ENCODE results near the gene LMBR1. TPM values are rescaled to one million over a fixed set of nuclear protein-coding genes. Genes with fewer than 3 reads are reported as not detected.
"Not testable (repeated sequence)": the region's sequence is repeated elsewhere in the genome, so short reads cannot be mapped to it uniquely, and the experiment has no call there.

LMBR1 gene
- total and polyA plus RNA-seq, 2 of the 13 experiments (the other 11 are each of a cell fraction or from before 2014, with no cell fraction given) = 20.9 to 39.6 TPM

GRCh38 chr7:156697283-156697682, 195.7 kb downstream of the LMBR1 start:
- intact Hi-C loops (cut with micrococcal nuclease; ENCODE audit: unreplicated experiment); DNase-seq (ENCODE audit: low spot score); FAIRE-seq; CTCF ChIA-PET (ENCODE audit: low intra/inter-chr PET ratio, low total read pairs); in situ Hi-C loops (cut with HindIII; ENCODE audit: extremely low pct_ligation_motif_present, low pct_unique_long_range_greater_than_20kb); H3K9ac ChIP-seq (ENCODE audit: insufficient read depth, low read depth, low read length); H3K27ac ChIP-seq (ENCODE audit: extremely low read length, insufficient read depth, low read length); H3K79me2 ChIP-seq (ENCODE audit: insufficient read depth, low read length); BruUV-seq (replicated peaks); H4K20me1 ChIP-seq (ENCODE audit: insufficient read depth, low read length); POLR2A ChIA-PET; H3K36me3 ChIP-seq (replicated peaks in 1 of 2; ENCODE audit: control insufficient read depth in 1 of 2, insufficient read depth in 2 of 2, low read length in 2 of 2); H3K4me1 ChIP-seq (ENCODE audit: insufficient read depth, low read length); H2AFZ ChIP-seq (ENCODE audit: low read length); ATAC-seq; H3K4me3 ChIP-seq (replicated peaks in 1 of 3; ENCODE audit: insufficient read depth in 1 of 3, low read depth in 2 of 3, low read length in 3 of 3); H3K27me3 ChIP-seq (ENCODE audit: control insufficient read depth in 1 of 2, insufficient read depth in 2 of 2, low read length in 2 of 2); H3K4me2 ChIP-seq (ENCODE audit: low read depth, low read length): not testable (repeated sequence)
- WGBS (ENCODE audit: low lambda C conversion rate) = 95% methylated on average over 9 of the region's 9 CpGs
- peaks cover 10% of the 10 kb centered on the region; the same call in 1 of the 2 replicates for H3K9me3 ChIP-seq (ENCODE audit: low read length)

DNA sequence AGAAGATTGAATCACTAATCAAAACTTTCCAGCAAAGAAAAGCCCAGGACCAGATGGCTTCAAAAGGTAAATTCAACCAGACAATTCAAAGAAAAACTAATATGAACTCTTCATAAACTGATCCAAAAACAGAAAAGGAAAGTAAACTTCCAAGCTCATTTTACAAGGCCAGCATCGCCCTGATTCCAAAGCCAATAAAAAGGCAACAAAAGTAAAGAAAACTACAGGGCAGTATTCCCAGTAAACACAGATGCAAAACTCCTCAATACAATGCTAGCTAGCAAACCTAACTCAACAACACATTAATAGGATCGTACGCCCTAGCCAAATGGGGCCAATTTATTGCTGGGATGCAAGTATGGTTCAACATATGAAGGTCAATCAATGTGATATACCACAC, 199.4 kb downstream of the LMBR1 start:
- FAIRE-seq = no peak
- CTCF ChIA-PET (ENCODE audit: low intra/inter-chr PET ratio, low total read pairs) = no interaction called here
- no peak for ATAC-seq

GRCh38 chr7:156692849-156693248, 200.1 kb downstream of the LMBR1 start:
- Histone ChIP-seq H4K20me1 (ENCODE audit: insufficient read depth, low read length) (no peaks in the 10 kb centered on the region), H3K79me2 (ENCODE audit: insufficient read depth, low read length) (no peaks in the 10 kb centered on the region), H3K4me2 (ENCODE audit: low read depth, low read length) (no peak overlapping the region), H3K36me3 (replicated peaks in 1 of 2; ENCODE audit: control insufficient read depth in 1 of 2, insufficient read depth in 2 of 2, low read length in 2 of 2) (0 out of 5 replicates have a peak, but pooled peaks cover 0 to 4% of the 10 kb centered on the region in 2 experiments), H3K27ac (ENCODE audit: extremely low read length, insufficient read depth, low read length) (no peak overlapping the region), H3K27me3 (ENCODE audit: control insufficient read depth in 1 of 2, insufficient read depth in 2 of 2, low read length in 2 of 2) (no peaks in the 10 kb centered on the region), H3K4me1 (ENCODE audit: insufficient read depth, low read length) (peaks cover 9% of the 10 kb centered on the region; the same call in 1 of the 2 replicates), H3K9ac (ENCODE audit: insufficient read depth, low read depth, low read length) (no peak overlapping the region), H3K4me3 (replicated peaks in 1 of 3; ENCODE audit: insufficient read depth in 1 of 3, low read depth in 2 of 3, low read length in 3 of 3) (no peak overlapping the region), H3K9me3 (ENCODE audit: low read length) (peaks cover 7% of the 10 kb centered on the region; the same call in 1 of the 2 replicates), H2AFZ (ENCODE audit: low read length) (no peak overlapping the region)
- FAIRE-seq = no peak
- WGBS (ENCODE audit: low lambda C conversion rate) = 89% methylated on average over 1 of the region's 1 CpG
- in situ Hi-C loops (cut with HindIII; ENCODE audit: extremely low pct_ligation_motif_present, low pct_unique_long_range_greater_than_20kb) (no loop called here), intact Hi-C loops (cut with micrococcal nuclease; ENCODE audit: unreplicated experiment) (no loop called here)
- CTCF ChIA-PET (ENCODE audit: low intra/inter-chr PET ratio, low total read pairs) = no interaction called here
- BruUV-seq (replicated peaks) = no TSS peak
- POLR2A ChIA-PET = no interaction called here
- no peak for ATAC-seq
- DNase-seq (ENCODE audit: low spot score) = no peak
- TF ChIP-seq ZNF510 (CRISPR knock-in tag; IDR thresholded peaks at IDR 0.05; ENCODE audit: low read depth) (no peak), ZNF841 (CRISPR knock-in tag; IDR thresholded peaks at IDR 0.05; ENCODE audit: borderline replicate concordance) (no peak), BRF2 (CRISPR knock-in tag; IDR thresholded peaks at IDR 0.05) (no peak), SMAD1 (CRISPR knock-in tag; IDR thresholded peaks at IDR 0.05; ENCODE audit: borderline replicate concordance, low read depth) (no peak), MTF2 (CRISPR knock-in tag; IDR thresholded peaks at IDR 0.05; ENCODE audit: borderline replicate concordance) (no peak), GZF1 (CRISPR knock-in tag; IDR thresholded peaks at IDR 0.05) (no peak), GPBP1L1 (CRISPR knock-in tag; IDR thresholded peaks at IDR 0.05) (no peak), SIX1 (CRISPR knock-in tag; IDR thresholded peaks at IDR 0.05; ENCODE audit: borderline replicate concordance) (no peak)

More for the DNA sequence above, 199.4 kb downstream of the LMBR1 start:
- no peak for DNase-seq (ENCODE audit: low spot score)
- in situ Hi-C loops (cut with HindIII; ENCODE audit: extremely low pct_ligation_motif_present, low pct_unique_long_range_greater_than_20kb) = no loop called here
- Histone ChIP-seq H3K79me2 (ENCODE audit: insufficient read depth, low read length) (no peaks in the 10 kb centered on the region), H3K9ac (ENCODE audit: insufficient read depth, low read depth, low read length) (no peak overlapping the region), H4K20me1 (ENCODE audit: insufficient read depth, low read length) (no peaks in the 10 kb centered on the region), H3K9me3 (ENCODE audit: low read length) (peaks cover 10% of the 10 kb centered on the region; the same call in 1 of the 2 replicates), H3K36me3 (replicated peaks in 1 of 2; ENCODE audit: control insufficient read depth in 1 of 2, insufficient read depth in 2 of 2, low read length in 2 of 2) (no peaks in the 10 kb centered on the region), H3K4me3 (replicated peaks in 1 of 3; ENCODE audit: insufficient read depth in 1 of 3, low read depth in 2 of 3, low read length in 3 of 3) (no peak overlapping the region), H3K27ac (ENCODE audit: extremely low read length, insufficient read depth, low read length) (no peak overlapping the region), H3K27me3 (ENCODE audit: control insufficient read depth in 1 of 2, insufficient read depth in 2 of 2, low read length in 2 of 2) (no peaks in the 10 kb centered on the region), H3K4me1 (ENCODE audit: insufficient read depth, low read length) (peaks cover 9% of the 10 kb centered on the region; the same call in 1 of the 2 replicates), H2AFZ (ENCODE audit: low read length) (no peak overlapping the region), H3K4me2 (ENCODE audit: low read depth, low read length) (no peak overlapping the region)
- 94% methylated on average over 3 of the region's 3 CpGs for WGBS (ENCODE audit: low lambda C conversion rate)
- no TSS peak for BruUV-seq (replicated peaks)
- intact Hi-C loops (cut with micrococcal nuclease; ENCODE audit: unreplicated experiment) = no loop called here
- POLR2A ChIA-PET = no interaction called here
- TF ChIP-seq ZNF296 (CRISPR knock-in tag; conservative IDR thresholded peaks at IDR 0.05) (no peak), FOXK1 (CRISPR knock-in tag; IDR thresholded peaks at IDR 0.05; ENCODE audit: borderline replicate concordance, low read depth) (no peak)

All from HepG2 (cell line).